Ovary (tissue), 3 donors: ENCODE results near the gene ZNF99.

Experiments
- CTCF ChIP-seq, 3 donors: fragments of 450-650 bp in 2 of 3; fragments of 200-600 bp in 1 of 3; IDR thresholded peaks; one replicate each; pipeline versions ENCODE4 v1.5.1 to v1.8.0; 2016 to 2022; ENCODE audit warnings: antibody characterized with exemption in 3 of 3, mild to moderate bottlenecking in 1 of 3
- EP300 ChIP-seq: sonication (generic); formaldehyde crosslinking; IDR thresholded peaks from one replicate; pipeline ENCODE4 v1.6.1; 2017; ENCODE audit warnings: antibody characterized with exemption
- POLR2A ChIP-seq: fragments of 450-650 bp; IDR thresholded peaks from one replicate; pipeline ENCODE4 v1.6.1; 2017; ENCODE audit warnings: antibody characterized with exemption, mild to moderate bottlenecking, moderate library complexity
- donor health status: DM: no; HTN: no; CAD: no.

GRCh38 chr19:22831211-22831610 is 47.3 kb upstream of the ZNF99 start:
- no peak for TF ChIP-seq CTCF (IDR thresholded peaks at IDR 0.05)
- TF ChIP-seq POLR2A, result no peak
- TF ChIP-seq EP300, result no peak
